GM23338 (cell line): ENCODE data around the gene MCU.

Source experiments
- EZH2 ChIP-seq: fragments of 200-600 bp; sonication (generic); IDR thresholded peaks from one replicate; pipeline ENCODE4 v1.8.0; 2017; ENCODE audit warnings: antibody characterized with exemption, mild to moderate bottlenecking, low read depth; ENCODE audit not compliant: unreplicated experiment
- TF ChIP-seq, protein P1 (sequence below), 2 experiments: fragments of 200-600 bp in 1 of 2; sonication (generic) in 1 of 2; conservative IDR thresholded peaks; 2 replicates each; pipeline versions ENCODE4 v1.5.1 to v1.6.1; 2016 to 2017; ENCODE audit warnings: antibody characterized with exemption in 2 of 2, low read depth in 2 of 2, mild to moderate bottlenecking in 2 of 2, moderate library complexity in 1 of 2

DNA sequence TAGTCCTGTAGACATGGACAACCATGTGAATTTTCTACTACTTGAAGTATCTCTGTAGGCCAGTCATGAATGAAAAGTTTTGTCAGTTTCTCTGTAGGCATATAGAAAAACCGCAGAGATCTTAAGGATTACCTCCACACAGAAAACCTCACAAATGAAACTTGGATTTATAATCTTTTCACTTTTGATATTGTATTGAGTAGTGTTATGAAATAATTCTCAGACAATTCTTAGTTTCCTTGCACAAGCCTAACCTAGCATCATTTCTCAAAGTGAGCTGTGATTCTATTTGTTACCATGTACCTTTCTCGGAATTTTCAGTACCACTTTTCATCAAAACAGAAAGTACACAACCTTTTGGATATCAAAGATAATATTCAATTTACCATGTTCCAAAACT lies 150.2 kb downstream of the MCU start:
- TF ChIP-seq, protein P1, sequence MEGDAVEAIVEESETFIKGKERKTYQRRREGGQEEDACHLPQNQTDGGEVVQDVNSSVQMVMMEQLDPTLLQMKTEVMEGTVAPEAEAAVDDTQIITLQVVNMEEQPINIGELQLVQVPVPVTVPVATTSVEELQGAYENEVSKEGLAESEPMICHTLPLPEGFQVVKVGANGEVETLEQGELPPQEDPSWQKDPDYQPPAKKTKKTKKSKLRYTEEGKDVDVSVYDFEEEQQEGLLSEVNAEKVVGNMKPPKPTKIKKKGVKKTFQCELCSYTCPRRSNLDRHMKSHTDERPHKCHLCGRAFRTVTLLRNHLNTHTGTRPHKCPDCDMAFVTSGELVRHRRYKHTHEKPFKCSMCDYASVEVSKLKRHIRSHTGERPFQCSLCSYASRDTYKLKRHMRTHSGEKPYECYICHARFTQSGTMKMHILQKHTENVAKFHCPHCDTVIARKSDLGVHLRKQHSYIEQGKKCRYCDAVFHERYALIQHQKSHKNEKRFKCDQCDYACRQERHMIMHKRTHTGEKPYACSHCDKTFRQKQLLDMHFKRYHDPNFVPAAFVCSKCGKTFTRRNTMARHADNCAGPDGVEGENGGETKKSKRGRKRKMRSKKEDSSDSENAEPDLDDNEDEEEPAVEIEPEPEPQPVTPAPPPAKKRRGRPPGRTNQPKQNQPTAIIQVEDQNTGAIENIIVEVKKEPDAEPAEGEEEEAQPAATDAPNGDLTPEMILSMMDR (conservative IDR thresholded peaks at IDR 0.05; ENCODE audit: low read depth in 2 of 2) = no peak
- TF ChIP-seq EZH2 = no peak
